Ascending aorta (tissue), 2 donors: Measurements from ENCODE around the gene NRIP1. TPM values are rescaled to one million over a fixed set of nuclear protein-coding genes. Genes with fewer than 3 reads are reported as not detected.

Source experiments
- DNase-seq, 2 donors: peaks; one replicate each; pipeline ENCODE4 v3.0.0-alpha.2; 2019; ENCODE audit warnings: low spot score in 2 of 2
- H3K27ac ChIP-seq, 2 donors: fragments of 200-600 bp; sonication (generic); one replicate each; pipeline ENCODE4 v1.5.1; 2016 to 2017; ENCODE audit warnings: mild to moderate bottlenecking in 1 of 2
- H3K27me3 ChIP-seq: fragments of 200-600 bp; sonication (generic); one replicate; pipeline ENCODE4 v1.5.1; 2017
- H3K36me3 ChIP-seq, 2 donors: fragments of 200-600 bp; sonication (generic); one replicate each; pipeline ENCODE4 v1.5.1; 2016
- H3K4me1 ChIP-seq, 2 donors: fragments of 200-600 bp; sonication (generic); one replicate each; pipeline ENCODE4 v1.5.1; 2016 to 2017; ENCODE audit warnings: mild to moderate bottlenecking in 1 of 2
- H3K4me3 ChIP-seq, 2 donors: fragments of 200-600 bp; sonication (generic); one replicate each; pipeline ENCODE4 v1.5.1; 2016 to 2017; ENCODE audit warnings: mild to moderate bottlenecking in 1 of 2
- H3K9me3 ChIP-seq, 2 donors: fragments of 200-600 bp; sonication (generic); one replicate each; pipeline ENCODE4 v1.5.1; 2016
- CTCF ChIP-seq, 3 experiments: fragments of 200-600 bp in 2 of 3; fragments of 450-650 bp in 1 of 3; sonication (generic) in 2 of 3; IDR thresholded peaks; one replicate each; pipeline ENCODE4 v1.5.1; 2016 to 2019; ENCODE audit warnings: antibody characterized with exemption in 3 of 3, mild to moderate bottlenecking in 1 of 3, moderate library complexity in 1 of 3
- intact Hi-C: fragments of 100-400 bp; cut with DNase I; formaldehyde crosslinking; loops from one replicate; pipeline ENCODE4 v1.15.1; 2023
- total RNA-seq: library from RNA; depleted of rRNA; stranded (reverse); fragments of >200 nt; gene quantifications from one replicate; pipeline ENCODE4 v1.1.0, GENCODE V29; 2016

NRIP1 gene
- total RNA-seq, 1 donor from 2014 or later = 4.8 TPM

GRCh38 chr21:14991957-14992356 lies 72.8 kb downstream of the NRIP1 start:
- Histone ChIP-seq H3K27me3 (no peaks in the 10 kb centered on the region), H3K9me3 (no peaks in the 10 kb centered on the region), H3K4me3 (no peak overlapping the region), H3K27ac (no peak overlapping the region), H3K36me3 (peaks cover 0 to 4% of the 10 kb centered on the region in 2 donors), H3K4me1 (no peaks in the 10 kb centered on the region)
- DNase-seq = no peak
- intact Hi-C loops = no loop called here
- no peak for TF ChIP-seq CTCF (IDR thresholded peaks at IDR 0.05)

- intact Hi-C loops = no loop called here
- no peaks in the 10 kb centered on the region for H3K9me3 ChIP-seq
- no peaks in the 10 kb centered on the region for H3K27me3 ChIP-seq
- no peaks in the 10 kb centered on the region for H3K4me1 ChIP-seq
- peaks cover 0 to 4% of the 10 kb centered on the region in 2 donors for H3K36me3 ChIP-seq
- TF ChIP-seq CTCF (IDR thresholded peaks at IDR 0.05) = no peak
- no peak overlapping the region for H3K4me3 ChIP-seq
- DNase-seq = no peak
- no peak overlapping the region for H3K27ac ChIP-seq
These were observed 75.4 kb downstream of the NRIP1 start for GRCh38 chr21:14989359-14989758.

- no peak for DNase-seq
- intact Hi-C loops = no loop called here
- H3K36me3 ChIP-seq = peaks cover 0 to 4% of the 10 kb centered on the region in 2 donors
- H3K27ac ChIP-seq = no peak overlapping the region
- H3K9me3 ChIP-seq = no peaks in the 10 kb centered on the region
- H3K4me1 ChIP-seq = no peaks in the 10 kb centered on the region
- no peaks in the 10 kb centered on the region for H3K27me3 ChIP-seq
- H3K4me3 ChIP-seq = no peak overlapping the region
- no peak for TF ChIP-seq CTCF (IDR thresholded peaks at IDR 0.05)
These were observed 76.0 kb downstream of the NRIP1 start for GRCh38 chr21:14988760-14989159.

- no peaks in the 10 kb centered on the region for H3K4me1 ChIP-seq
- H3K9me3 ChIP-seq = no peaks in the 10 kb centered on the region
- intact Hi-C loops = no loop called here
- DNase-seq = no peak
- no peak for TF ChIP-seq CTCF (IDR thresholded peaks at IDR 0.05)
- H3K4me3 ChIP-seq = no peak overlapping the region
- H3K27me3 ChIP-seq = no peaks in the 10 kb centered on the region
- no peak overlapping the region for H3K27ac ChIP-seq
- H3K36me3 ChIP-seq = peaks cover 0 to 4% of the 10 kb centered on the region in 2 donors
These were observed 77.2 kb downstream of the NRIP1 start for GRCh38 chr21:14987370-14988170.

- Histone ChIP-seq H3K4me3 (no peak overlapping the region), H3K4me1 (no peaks in the 10 kb centered on the region), H3K36me3 (peaks cover 0 to 4% of the 10 kb centered on the region in 2 donors), H3K9me3 (no peaks in the 10 kb centered on the region), H3K27ac (no peak overlapping the region), H3K27me3 (no peaks in the 10 kb centered on the region)
- TF ChIP-seq CTCF (IDR thresholded peaks at IDR 0.05) = no peak
- intact Hi-C loops = no loop called here
- DNase-seq = no peak
These were observed 79.5 kb downstream of the NRIP1 start for GRCh38 chr21:14985306-14985705.
